ENCODE measurements around the gene GABARAPL1. TPM values are rescaled to one million over a fixed set of nuclear protein-coding genes. Genes with fewer than 3 reads are reported as not detected.
"Not testable (repeated sequence)": the region's sequence is repeated elsewhere in the genome, so short reads cannot be mapped to it uniquely, and the experiment has no call there.

Gene GABARAPL1
- total and polyA plus RNA-seq, 2 donors (not counting 1 experiment from before 2014, with no cell fraction given): 186 to 363 TPM

GRCh38 chr12:10194160-10194670 is 18.5 kb upstream of the GABARAPL1 start:
- H3K27me3 ChIP-seq (ENCODE audit: control insufficient read depth, insufficient read depth, low read length): no peaks in the 10 kb centered on the region
- H3K79me2 ChIP-seq (ENCODE audit: control insufficient read depth, insufficient read depth, low read length): no peaks in the 10 kb centered on the region
- H3K27ac ChIP-seq (ENCODE audit: insufficient read depth, low read length): no peak overlapping the region
- H4K20me1 ChIP-seq (ENCODE audit: control insufficient read depth, extremely low read depth, insufficient read depth, low read length): no peaks in the 10 kb centered on the region
- no peaks in the 10 kb centered on the region for H3K9me3 ChIP-seq (ENCODE audit: control insufficient read depth, insufficient read depth, low read depth, low read length)
- peak in 1 of 2 donors; percentile 40 for DNase-seq (ENCODE audit: low read depth in 2 of 2)
- H3K4me3 ChIP-seq (replicated peaks in 1 of 4; ENCODE audit: control extremely low read depth in 1 of 4, insufficient read depth in 1 of 4, low read depth in 3 of 4, low read length in 4 of 4): no peak overlapping the region
- no peaks in the 10 kb centered on the region for H3K36me3 ChIP-seq (ENCODE audit: control insufficient read depth, insufficient read depth, low read length)
- no peak for TF ChIP-seq EZH2 (IDR thresholded peaks at IDR 0.05; ENCODE audit: low read length, missing control alignments)
- no peak for TF ChIP-seq CTCF (conservative IDR thresholded peaks at IDR 0.05 in 1 of 2, IDR thresholded peaks at IDR 0.05 in 1 of 2; ENCODE audit: low read depth in 1 of 2, low read length in 2 of 2)
- no peak overlapping the region for H3K4me2 ChIP-seq (ENCODE audit: extremely low read depth, insufficient read depth, low read length)
- H3K4me1 ChIP-seq (ENCODE audit: control insufficient read depth, extremely low read depth, insufficient read depth, low read length): peaks cover 21% of the 10 kb centered on the region
- no peak overlapping the region for H3K9ac ChIP-seq (ENCODE audit: insufficient read depth, low read length)
- H2AFZ ChIP-seq (ENCODE audit: low read length): no peak overlapping the region

GRCh38 chr12:10196210-10196609 is 16.5 kb upstream of the GABARAPL1 start:
- Histone ChIP-seq H3K27ac (ENCODE audit: insufficient read depth, low read length) (no peak overlapping the region), H3K4me3 (replicated peaks in 1 of 4; ENCODE audit: control extremely low read depth in 1 of 4, insufficient read depth in 1 of 4, low read depth in 3 of 4, low read length in 4 of 4) (no peak overlapping the region), H3K4me2 (ENCODE audit: extremely low read depth, insufficient read depth, low read length) (no peak overlapping the region), H3K9ac (ENCODE audit: insufficient read depth, low read length) (no peak overlapping the region), H2AFZ (ENCODE audit: low read length) (no peak overlapping the region), H3K79me2 (ENCODE audit: control insufficient read depth, insufficient read depth, low read length) (no peaks in the 10 kb centered on the region), H3K4me1 (ENCODE audit: control insufficient read depth, extremely low read depth, insufficient read depth, low read length) (peaks cover 9% of the 10 kb centered on the region), H3K36me3 (ENCODE audit: control insufficient read depth, insufficient read depth, low read length) (no peaks in the 10 kb centered on the region), H3K9me3 (ENCODE audit: control insufficient read depth, insufficient read depth, low read depth, low read length) (no peaks in the 10 kb centered on the region), H3K27me3 (ENCODE audit: control insufficient read depth, insufficient read depth, low read length) (no peaks in the 10 kb centered on the region), H4K20me1 (ENCODE audit: control insufficient read depth, extremely low read depth, insufficient read depth, low read length) (no peaks in the 10 kb centered on the region)
- no peak for DNase-seq (ENCODE audit: low read depth in 2 of 2)
- TF ChIP-seq EZH2 (IDR thresholded peaks at IDR 0.05; ENCODE audit: low read length, missing control alignments) (no peak), CTCF (conservative IDR thresholded peaks at IDR 0.05 in 1 of 2, IDR thresholded peaks at IDR 0.05 in 1 of 2; ENCODE audit: low read depth in 1 of 2, low read length in 2 of 2) (no peak)

GRCh38 chr12:10197879-10198278 is 14.8 kb upstream of the GABARAPL1 start:
- H3K79me2 ChIP-seq (ENCODE audit: control insufficient read depth, insufficient read depth, low read length): no peaks in the 10 kb centered on the region

GRCh38 chr12:10204495-10204894 is 8.2 kb upstream of the GABARAPL1 start:
- H3K36me3 ChIP-seq (ENCODE audit: control insufficient read depth, insufficient read depth, low read length); H3K79me2 ChIP-seq (ENCODE audit: control insufficient read depth, insufficient read depth, low read length); H3K27ac ChIP-seq (ENCODE audit: insufficient read depth, low read length); DNase-seq (ENCODE audit: low read depth in 2 of 2); H3K27me3 ChIP-seq (ENCODE audit: control insufficient read depth, insufficient read depth, low read length); H3K4me2 ChIP-seq (ENCODE audit: extremely low read depth, insufficient read depth, low read length); H3K9ac ChIP-seq (ENCODE audit: insufficient read depth, low read length); H4K20me1 ChIP-seq (ENCODE audit: control insufficient read depth, extremely low read depth, insufficient read depth, low read length); H2AFZ ChIP-seq (ENCODE audit: low read length); H3K4me3 ChIP-seq (replicated peaks in 1 of 4; ENCODE audit: control extremely low read depth in 1 of 4, insufficient read depth in 1 of 4, low read depth in 3 of 4, low read length in 4 of 4); H3K9me3 ChIP-seq (ENCODE audit: control insufficient read depth, insufficient read depth, low read depth, low read length); H3K4me1 ChIP-seq (ENCODE audit: control insufficient read depth, extremely low read depth, insufficient read depth, low read length): not testable (repeated sequence)

More at GRCh38 chr12:10197879-10198278, 14.8 kb upstream of the GABARAPL1 start:
- Histone ChIP-seq H3K4me2 (ENCODE audit: extremely low read depth, insufficient read depth, low read length) (no peak overlapping the region), H3K4me1 (ENCODE audit: control insufficient read depth, extremely low read depth, insufficient read depth, low read length) (no peaks in the 10 kb centered on the region), H3K36me3 (ENCODE audit: control insufficient read depth, insufficient read depth, low read length) (no peaks in the 10 kb centered on the region), H3K9me3 (ENCODE audit: control insufficient read depth, insufficient read depth, low read depth, low read length) (no peaks in the 10 kb centered on the region), H3K4me3 (replicated peaks in 1 of 4; ENCODE audit: control extremely low read depth in 1 of 4, insufficient read depth in 1 of 4, low read depth in 3 of 4, low read length in 4 of 4) (no peak overlapping the region), H2AFZ (ENCODE audit: low read length) (no peak overlapping the region), H3K27me3 (ENCODE audit: control insufficient read depth, insufficient read depth, low read length) (no peaks in the 10 kb centered on the region), H4K20me1 (ENCODE audit: control insufficient read depth, extremely low read depth, insufficient read depth, low read length) (no peaks in the 10 kb centered on the region), H3K27ac (ENCODE audit: insufficient read depth, low read length) (no peak overlapping the region), H3K9ac (ENCODE audit: insufficient read depth, low read length) (no peak overlapping the region)
- DNase-seq (ENCODE audit: low read depth in 2 of 2): no peak
- TF ChIP-seq EZH2 (IDR thresholded peaks at IDR 0.05; ENCODE audit: low read length, missing control alignments) (no peak), CTCF (conservative IDR thresholded peaks at IDR 0.05 in 1 of 2, IDR thresholded peaks at IDR 0.05 in 1 of 2; ENCODE audit: low read depth in 1 of 2, low read length in 2 of 2) (no peak)

Measured in fibroblast of lung (primary cell).